GM21390 (cell line): ENCODE measurements around the gene FTO.

Source experiments
- ATAC-seq: cut with Tn5 transposase; IDR thresholded peaks from one replicate; pipeline ENCODE4 v1.9.1; 2021; ENCODE audit not compliant: unreplicated experiment

The FTO gene

GRCh38 chr16:54110016-54110981 is 406.3 kb downstream of the FTO start:
- no peak for ATAC-seq

GRCh38 chr16:54112451-54113206 is 408.7 kb downstream of the FTO start:
- ATAC-seq, result no peak

- no peak for ATAC-seq
Measured at GRCh38 chr16:54115558-54115957, 411.6 kb downstream of the FTO start.

GRCh38 chr16:54116124-54116655 is 412.2 kb downstream of the FTO start:
- ATAC-seq, result no peak

- no peak for ATAC-seq
Measured at GRCh38 chr16:54118846-54119245, 414.9 kb downstream of the FTO start.

GRCh38 chr16:54120846-54121480 is 417.0 kb downstream of the FTO start:
- no peak for ATAC-seq

GRCh38 chr16:54121539-54122295 is 417.8 kb downstream of the FTO start:
- no peak for ATAC-seq

- no peak for ATAC-seq
Measured at GRCh38 chr16:54123766-54124165, 419.8 kb downstream of the FTO start.

GRCh38 chr16:54125751-54126655 is 422.0 kb downstream of the FTO start:
- ATAC-seq, result no peak

GRCh38 chr16:54126907-54127306 is 423.0 kb downstream of the FTO start:
- no peak for ATAC-seq

- ATAC-seq, result no peak
Measured at GRCh38 chr16:54128629-54129234, 424.8 kb downstream of the FTO start.

- ATAC-seq, result no peak
Measured at GRCh38 chr16:54129810-54130209, 425.9 kb downstream of the FTO start.

- ATAC-seq, result no peak
Measured at GRCh38 chr16:54135361-54136275, 431.7 kb downstream of the FTO start.

- no peak for ATAC-seq
Measured at GRCh38 chr16:54136276-54136625, 432.3 kb downstream of the FTO start.

- no peak for ATAC-seq
Measured at GRCh38 chr16:54140057-54140787, 436.3 kb downstream of the FTO start.

GRCh38 chr16:54140788-54141136 is 436.8 kb downstream of the FTO start:
- ATAC-seq, result no peak

- ATAC-seq, result no peak
Measured at GRCh38 chr16:54142787-54143186, 438.8 kb downstream of the FTO start.

GRCh38 chr16:54143410-54143809 is 439.5 kb downstream of the FTO start:
- ATAC-seq, result no peak
